ENCODE results near the gene SPATA13.

Gene SPATA13

DNA sequence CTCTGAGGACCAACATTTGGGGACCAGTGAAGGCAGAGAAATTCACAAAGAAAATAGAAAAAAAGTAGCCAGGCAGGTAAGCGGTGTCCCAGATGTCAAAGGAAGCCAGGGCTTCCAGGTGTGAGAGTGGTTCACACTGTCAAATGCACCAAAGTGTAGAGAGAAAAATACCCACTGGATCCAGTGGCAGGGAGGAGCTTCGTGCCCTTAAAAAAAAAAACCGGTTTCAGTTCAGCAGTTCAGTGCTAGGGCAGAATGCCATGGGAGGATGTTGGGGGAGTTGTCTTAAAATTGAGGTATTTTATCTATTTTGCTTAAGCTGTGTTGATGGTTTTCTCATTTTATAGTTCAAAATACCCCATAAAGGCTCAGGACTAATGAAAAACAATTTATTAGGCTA is 101.0 kb downstream of the SPATA13 start:
- H3K36me3 ChIP-seq (ENCODE audit: insufficient read depth, low read length) = peaks cover 4% of the 10 kb centered on the region; the same call in 1 of the 2 replicates
- no peaks in the 10 kb centered on the region for H3K4me1 ChIP-seq (ENCODE audit: insufficient read depth, low read length)
- no peak overlapping the region for H3K9ac ChIP-seq (ENCODE audit: low read depth, low read length)
- H3K9me3 ChIP-seq (ENCODE audit: control insufficient read depth, insufficient read depth, low read length) = no peaks in the 10 kb centered on the region

DNA sequence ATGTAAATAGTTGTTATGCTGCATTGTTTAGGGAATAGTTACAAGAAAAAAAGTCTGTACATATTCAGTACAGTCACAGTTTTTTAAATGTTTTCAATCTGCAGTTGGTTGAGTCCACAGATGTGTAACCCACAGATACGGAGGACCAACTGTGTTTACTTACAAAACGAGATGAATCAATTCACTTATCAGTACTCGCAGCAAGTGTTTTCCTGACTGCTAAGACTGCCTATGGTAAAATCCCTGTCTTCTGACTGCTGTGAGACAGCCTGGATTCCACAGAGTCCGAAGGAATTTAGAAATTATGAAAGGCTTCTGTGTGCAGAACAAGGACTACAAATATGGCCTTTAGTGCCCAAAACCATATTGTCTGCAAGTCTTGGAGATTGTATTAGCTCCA is 103.1 kb downstream of the SPATA13 start:
- H3K9me3 ChIP-seq (ENCODE audit: control insufficient read depth, insufficient read depth, low read length) = no peaks in the 10 kb centered on the region
- H3K9ac ChIP-seq (ENCODE audit: low read depth, low read length) = no peak overlapping the region
- H3K36me3 ChIP-seq (ENCODE audit: insufficient read depth, low read length) = no peaks in the 10 kb centered on the region
- no peaks in the 10 kb centered on the region for H3K4me1 ChIP-seq (ENCODE audit: insufficient read depth, low read length)

DNA sequence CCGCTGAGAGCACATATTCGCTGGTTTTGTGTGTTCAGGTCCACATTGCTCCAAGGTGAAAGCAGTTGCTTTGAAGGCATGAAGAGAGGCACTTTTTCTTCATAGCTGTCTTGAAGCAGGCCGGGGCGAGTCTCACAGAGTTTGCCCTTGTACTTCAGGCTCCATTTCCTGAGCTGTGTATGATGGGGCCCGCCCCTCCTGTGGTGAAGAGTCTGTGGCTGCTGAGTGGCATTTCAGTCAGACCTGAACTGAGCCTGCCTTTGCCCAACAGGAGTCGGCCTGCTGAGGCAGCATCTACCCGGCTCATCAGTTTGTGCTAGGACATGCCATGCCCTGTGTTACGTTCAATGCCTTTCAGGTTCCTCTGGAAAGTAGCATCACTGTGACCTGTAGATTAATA is 104.5 kb downstream of the SPATA13 start:
- H3K36me3 ChIP-seq (ENCODE audit: insufficient read depth, low read length) = no peaks in the 10 kb centered on the region
- no peak overlapping the region for H3K9ac ChIP-seq (ENCODE audit: low read depth, low read length)
- no peaks in the 10 kb centered on the region for H3K4me1 ChIP-seq (ENCODE audit: insufficient read depth, low read length)
- H3K9me3 ChIP-seq (ENCODE audit: control insufficient read depth, insufficient read depth, low read length) = no peaks in the 10 kb centered on the region

DNA sequence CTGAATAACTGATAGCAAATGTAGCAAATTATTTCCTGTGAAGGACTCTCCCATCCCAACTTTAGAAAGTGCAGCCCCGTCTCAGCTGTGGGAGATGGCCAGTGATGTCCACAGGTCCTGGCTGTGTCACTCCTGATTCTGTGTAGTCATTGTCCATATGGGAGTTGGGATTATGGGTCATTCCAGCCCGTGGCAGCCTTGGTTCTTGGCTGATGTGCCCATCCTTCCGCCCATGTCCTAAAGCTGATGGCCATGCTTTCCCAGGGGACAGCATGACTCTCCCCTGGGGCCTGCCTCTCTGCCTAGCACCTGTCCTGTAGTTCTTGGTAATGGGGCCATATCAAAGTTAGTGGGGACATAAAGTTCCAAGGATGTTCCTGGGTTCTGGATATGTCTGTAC is 104.9 kb downstream of the SPATA13 start:
- no peaks in the 10 kb centered on the region for H3K4me1 ChIP-seq (ENCODE audit: insufficient read depth, low read length)
- H3K9ac ChIP-seq (ENCODE audit: low read depth, low read length) = no peak overlapping the region
- H3K36me3 ChIP-seq (ENCODE audit: insufficient read depth, low read length) = no peaks in the 10 kb centered on the region
- H3K9me3 ChIP-seq (ENCODE audit: control insufficient read depth, insufficient read depth, low read length) = no peaks in the 10 kb centered on the region

DNA sequence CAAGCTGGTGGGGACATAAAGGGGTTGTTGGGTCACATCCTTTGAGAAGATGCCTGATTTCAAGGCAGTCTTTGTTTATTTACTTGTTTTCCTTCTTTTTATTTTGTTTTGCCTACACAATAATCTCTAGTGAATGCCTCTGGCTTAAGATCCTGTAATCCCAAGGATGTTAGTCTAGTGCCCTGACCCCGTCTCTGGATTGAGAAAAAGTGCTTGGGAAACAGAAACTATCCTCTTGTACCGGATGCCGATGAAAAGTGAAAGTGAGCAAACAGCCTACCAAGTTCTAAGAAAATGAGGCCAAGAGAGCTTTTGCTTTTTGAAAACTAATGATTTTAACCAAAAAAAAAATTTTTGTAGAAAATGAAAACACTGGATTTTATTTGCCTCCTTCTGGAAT is 106.8 kb downstream of the SPATA13 start:
- H3K9ac ChIP-seq (ENCODE audit: low read depth, low read length) = no peak overlapping the region
- no peaks in the 10 kb centered on the region for H3K4me1 ChIP-seq (ENCODE audit: insufficient read depth, low read length)
- no peaks in the 10 kb centered on the region for H3K36me3 ChIP-seq (ENCODE audit: insufficient read depth, low read length)
- H3K9me3 ChIP-seq (ENCODE audit: control insufficient read depth, insufficient read depth, low read length) = no peaks in the 10 kb centered on the region

DNA sequence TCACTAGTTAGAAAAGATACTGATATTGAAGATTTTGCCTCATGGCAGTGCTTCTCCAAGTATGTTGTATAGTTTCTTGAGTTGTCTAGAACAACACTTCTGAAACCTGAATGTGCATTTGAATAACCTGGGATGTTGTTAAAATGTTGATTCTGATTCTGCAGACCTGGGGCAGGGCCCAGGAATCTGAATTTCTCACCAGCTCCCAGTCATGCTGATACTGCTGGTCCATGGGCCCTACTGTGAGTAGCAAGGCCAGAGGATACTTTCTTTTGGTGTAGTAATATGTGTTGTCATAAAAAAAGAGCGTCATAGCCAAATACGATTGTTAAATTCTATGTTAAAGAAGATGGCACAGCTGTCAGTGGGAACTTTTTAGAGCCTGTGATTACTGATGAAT is 107.3 kb downstream of the SPATA13 start:
- H3K9me3 ChIP-seq (ENCODE audit: control insufficient read depth, insufficient read depth, low read length) = no peaks in the 10 kb centered on the region
- H3K9ac ChIP-seq (ENCODE audit: low read depth, low read length) = no peak overlapping the region
- no peaks in the 10 kb centered on the region for H3K36me3 ChIP-seq (ENCODE audit: insufficient read depth, low read length)
- no peaks in the 10 kb centered on the region for H3K4me1 ChIP-seq (ENCODE audit: insufficient read depth, low read length)

DNA sequence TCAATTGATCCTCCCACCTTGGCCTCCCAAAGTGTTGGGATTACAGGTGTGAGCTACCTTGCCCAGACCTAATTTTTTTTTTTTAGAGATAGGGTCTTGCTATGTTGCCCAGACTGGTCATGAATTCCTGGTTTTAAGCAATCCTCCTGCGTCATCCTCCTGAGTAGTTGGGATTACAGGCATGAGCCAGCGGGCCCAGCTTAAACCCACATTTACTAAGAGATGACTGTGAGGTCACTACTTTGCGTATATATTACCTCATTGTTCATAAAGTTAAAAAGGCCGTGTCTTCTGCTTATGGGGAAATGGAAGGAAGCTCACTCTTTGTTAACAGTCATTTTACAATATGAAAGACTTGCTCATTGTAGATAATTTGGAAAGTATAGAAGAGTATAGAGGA is 109.3 kb downstream of the SPATA13 start:
- no peak overlapping the region for H3K9ac ChIP-seq (ENCODE audit: low read depth, low read length)

DNA sequence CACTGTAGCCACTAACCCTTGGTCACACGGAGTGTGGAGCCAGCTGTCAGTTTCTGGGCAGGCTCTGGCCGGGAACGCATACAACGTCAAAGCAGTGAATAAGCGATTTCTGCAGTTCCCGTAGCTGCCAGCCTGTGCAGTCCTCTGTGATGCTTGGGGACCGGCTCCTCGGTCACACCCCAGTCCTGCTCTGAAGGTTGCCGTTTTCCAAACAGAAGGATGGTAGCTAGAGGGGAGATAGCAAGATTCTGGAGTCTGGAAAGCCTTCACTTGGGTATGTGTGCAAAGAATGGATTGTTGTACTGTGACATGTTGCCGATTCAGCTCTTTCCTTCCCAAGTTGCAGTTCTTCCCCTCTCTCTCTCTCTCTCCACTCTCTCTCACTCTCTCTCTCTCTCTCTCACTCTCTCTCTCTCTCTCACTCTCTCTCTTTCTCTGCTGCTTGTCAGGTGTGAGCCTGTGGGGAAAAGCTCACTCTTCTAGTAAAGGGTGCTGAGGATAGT is 110.2 kb downstream of the SPATA13 start:
- Histone ChIP-seq H3K9ac (ENCODE audit: low read depth, low read length) (no peak overlapping the region), H3K36me3 (ENCODE audit: insufficient read depth, low read length) (no peaks in the 10 kb centered on the region), H3K4me1 (ENCODE audit: insufficient read depth, low read length) (no peaks in the 10 kb centered on the region), H3K9me3 (ENCODE audit: control insufficient read depth, insufficient read depth, low read length) (no peaks in the 10 kb centered on the region)

More for the DNA sequence above, 109.3 kb downstream of the SPATA13 start:
- Histone ChIP-seq H3K4me1 (ENCODE audit: insufficient read depth, low read length) (no peaks in the 10 kb centered on the region), H3K9me3 (ENCODE audit: control insufficient read depth, insufficient read depth, low read length) (no peaks in the 10 kb centered on the region), H3K36me3 (ENCODE audit: insufficient read depth, low read length) (no peaks in the 10 kb centered on the region)

DNA sequence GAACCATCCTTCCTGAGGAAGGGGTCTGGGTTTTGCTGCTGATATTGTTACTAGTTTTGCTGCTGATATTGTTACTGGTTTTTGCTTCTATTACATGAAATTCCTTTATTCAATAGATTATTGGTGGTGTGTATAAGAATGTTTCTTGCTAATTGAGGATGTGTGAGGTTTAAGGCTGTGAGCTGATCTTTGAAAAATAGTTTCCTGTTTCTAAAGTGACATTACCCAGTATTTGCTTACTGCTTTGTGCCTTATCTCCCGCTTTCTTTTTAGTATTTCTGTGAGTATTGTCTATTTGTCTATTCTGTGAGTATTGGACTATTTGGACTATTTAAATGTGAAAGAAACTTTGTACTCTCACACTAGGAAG is 110.7 kb downstream of the SPATA13 start:
- Histone ChIP-seq H3K9ac (ENCODE audit: low read depth, low read length) (no peak overlapping the region), H3K9me3 (ENCODE audit: control insufficient read depth, insufficient read depth, low read length) (no peaks in the 10 kb centered on the region), H3K4me1 (ENCODE audit: insufficient read depth, low read length) (no peaks in the 10 kb centered on the region)

DNA sequence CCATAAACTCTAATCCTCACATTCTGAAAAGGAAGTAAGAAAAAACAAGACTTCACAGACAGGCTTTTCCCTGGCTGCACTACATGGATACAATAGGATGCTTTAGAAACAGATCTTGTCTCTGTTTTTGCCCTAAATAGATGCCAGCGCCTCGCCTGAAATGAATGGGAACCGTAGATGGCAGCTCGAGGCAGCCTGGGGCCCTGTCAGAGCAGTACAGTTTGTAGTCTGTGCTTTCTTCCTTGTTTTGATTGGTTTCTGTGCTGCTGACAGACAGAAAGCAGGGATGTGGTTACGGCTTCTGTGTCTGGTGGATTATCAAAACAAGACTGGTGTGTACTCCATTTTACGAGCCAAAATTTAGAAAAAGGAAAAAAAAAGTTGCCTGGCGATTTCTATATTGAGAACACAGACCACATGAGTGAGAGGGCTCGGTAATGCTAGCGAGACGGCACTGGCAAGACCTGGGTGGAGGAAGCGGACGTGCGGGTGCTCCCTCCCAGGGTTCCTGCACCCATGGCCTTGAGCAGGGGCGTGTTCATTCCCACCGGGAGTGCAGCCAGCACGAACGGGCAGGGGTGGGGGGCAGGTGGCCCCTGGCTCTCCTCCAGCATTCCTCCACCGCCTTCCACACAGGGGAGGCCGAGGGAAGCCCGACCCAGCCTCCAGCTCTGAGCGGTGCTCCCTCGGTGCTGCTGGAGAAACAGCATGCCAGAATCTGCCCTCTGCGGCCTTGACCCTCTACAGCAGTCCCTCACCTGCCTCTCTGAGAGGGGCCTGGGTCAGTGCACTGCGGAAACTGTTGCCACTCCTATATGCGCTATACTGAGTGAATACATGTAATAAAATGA is 111.3 kb downstream of the SPATA13 start:
- H3K9ac ChIP-seq (ENCODE audit: low read depth, low read length) = no peak overlapping the region
- no peaks in the 10 kb centered on the region for H3K9me3 ChIP-seq (ENCODE audit: control insufficient read depth, insufficient read depth, low read length)
- no peaks in the 10 kb centered on the region for H3K4me1 ChIP-seq (ENCODE audit: insufficient read depth, low read length)
- H3K36me3 ChIP-seq (ENCODE audit: insufficient read depth, low read length) = no peaks in the 10 kb centered on the region

More for the DNA sequence above, 110.7 kb downstream of the SPATA13 start:
- no peaks in the 10 kb centered on the region for H3K36me3 ChIP-seq (ENCODE audit: insufficient read depth, low read length)

DNA sequence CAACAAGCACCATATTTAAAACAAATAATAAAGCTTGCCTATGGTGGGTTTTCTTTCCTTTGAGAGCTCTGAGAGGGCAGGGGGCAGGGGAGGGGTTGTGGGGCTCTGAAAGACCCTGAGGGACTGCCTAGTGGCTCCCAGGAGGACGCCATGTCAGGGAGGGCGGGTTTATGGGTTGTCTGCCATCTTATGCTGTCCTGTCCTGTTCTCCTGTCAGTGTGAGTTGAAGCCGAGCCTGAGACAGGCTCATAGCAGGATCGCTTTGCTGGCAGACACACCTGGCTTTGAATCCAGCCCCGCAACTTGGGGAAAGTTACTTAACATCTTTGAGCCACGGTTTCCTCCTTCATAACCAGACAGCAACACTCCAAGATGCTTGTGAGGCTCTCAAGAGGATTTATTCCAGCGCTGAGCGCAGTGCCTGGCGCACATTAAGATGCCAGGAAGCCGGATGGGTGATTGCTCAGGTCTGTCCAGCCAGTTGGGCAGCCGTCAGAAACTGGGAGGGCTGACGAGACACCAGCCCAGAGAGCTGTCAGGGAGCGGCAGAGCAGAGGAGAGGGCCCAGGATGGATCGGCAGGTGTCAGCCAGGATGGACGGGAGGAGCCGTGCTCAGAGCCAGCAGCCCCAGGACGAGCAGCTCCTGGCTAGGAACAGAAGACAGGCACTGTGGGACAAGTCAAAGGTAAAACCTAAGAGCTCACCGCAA is 112.1 kb downstream of the SPATA13 start:
- Histone ChIP-seq H3K36me3 (ENCODE audit: insufficient read depth, low read length) (no peaks in the 10 kb centered on the region), H3K9ac (ENCODE audit: low read depth, low read length) (no peak overlapping the region), H3K9me3 (ENCODE audit: control insufficient read depth, insufficient read depth, low read length) (no peaks in the 10 kb centered on the region), H3K4me1 (ENCODE audit: insufficient read depth, low read length) (no peaks in the 10 kb centered on the region)

DNA sequence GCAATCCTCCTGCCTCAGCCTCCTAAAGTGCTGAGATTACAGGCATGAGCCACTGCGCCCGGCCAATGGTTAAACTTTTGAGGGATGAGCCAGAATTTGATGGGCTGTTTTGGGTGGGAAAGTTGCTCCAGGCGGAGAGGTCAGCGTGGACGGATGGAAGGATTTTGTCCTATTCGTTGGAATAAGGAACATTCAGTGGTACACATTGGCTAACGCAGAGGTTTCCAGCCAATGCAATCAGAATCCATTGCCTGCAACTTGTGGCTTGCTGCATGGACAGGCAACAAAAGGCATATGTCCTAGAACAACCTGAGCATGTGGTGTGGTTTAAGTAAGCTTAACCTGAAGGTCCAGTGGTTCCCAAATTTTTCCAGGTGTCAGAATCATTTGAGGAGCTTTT is 113.4 kb downstream of the SPATA13 start:
- H3K36me3 ChIP-seq (ENCODE audit: insufficient read depth, low read length) = no peaks in the 10 kb centered on the region
- no peak overlapping the region for H3K9ac ChIP-seq (ENCODE audit: low read depth, low read length)

DNA sequence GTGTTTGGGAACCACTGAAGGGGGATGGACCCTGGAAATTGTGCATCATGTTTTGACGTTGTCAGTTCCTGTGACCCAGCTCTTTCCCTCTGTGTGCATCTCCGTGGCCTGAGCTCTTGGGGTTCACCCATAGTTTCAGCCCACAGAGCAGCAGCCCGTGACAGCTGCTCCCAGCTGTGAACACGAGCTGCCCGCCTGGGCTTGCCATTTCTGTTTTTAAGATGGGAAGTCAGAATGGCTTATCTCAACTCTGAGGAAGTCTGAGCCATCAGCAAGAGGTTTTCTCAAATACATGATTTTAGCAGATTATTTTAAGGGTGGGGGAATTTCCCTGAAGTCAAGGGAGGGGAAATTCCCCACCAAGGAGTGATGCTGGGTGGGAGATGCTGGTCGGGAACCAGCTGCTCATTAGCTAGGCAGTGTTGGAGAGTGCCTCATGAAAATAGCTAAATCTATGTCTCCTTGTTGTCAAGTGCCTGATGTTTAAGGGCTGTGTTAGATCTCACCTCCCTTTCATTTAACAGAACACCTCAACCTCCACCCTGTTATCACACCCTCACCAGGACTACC is 114.0 kb downstream of the SPATA13 start:
- Histone ChIP-seq H3K9me3 (ENCODE audit: control insufficient read depth, insufficient read depth, low read length) (no peaks in the 10 kb centered on the region), H3K36me3 (ENCODE audit: insufficient read depth, low read length) (no peaks in the 10 kb centered on the region), H3K9ac (ENCODE audit: low read depth, low read length) (no peak overlapping the region), H3K4me1 (ENCODE audit: insufficient read depth, low read length) (no peaks in the 10 kb centered on the region)

More for the DNA sequence above, 113.4 kb downstream of the SPATA13 start:
- H3K4me1 ChIP-seq (ENCODE audit: insufficient read depth, low read length) = no peaks in the 10 kb centered on the region
- H3K9me3 ChIP-seq (ENCODE audit: control insufficient read depth, insufficient read depth, low read length) = no peaks in the 10 kb centered on the region

DNA sequence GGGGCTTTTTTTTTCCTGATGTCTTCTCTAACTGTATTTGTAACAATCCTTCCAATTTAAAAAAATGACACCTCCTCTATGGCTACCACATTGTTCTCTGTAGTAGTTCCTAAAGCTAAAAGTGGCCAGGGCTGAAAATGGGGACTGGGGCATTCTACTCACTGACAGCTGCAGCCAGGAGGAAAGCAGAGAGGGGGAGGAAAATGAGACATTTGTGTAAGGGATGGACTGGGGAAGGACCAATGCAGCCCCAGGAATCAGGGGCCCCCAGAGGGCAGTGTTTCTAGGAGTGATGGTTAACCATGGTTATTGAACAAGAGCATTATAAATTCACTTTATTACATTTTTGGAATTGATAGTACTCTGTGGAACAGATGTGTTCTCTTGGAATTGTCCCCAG is 114.5 kb downstream of the SPATA13 start:
- no peaks in the 10 kb centered on the region for H3K4me1 ChIP-seq (ENCODE audit: insufficient read depth, low read length)
- no peak overlapping the region for H3K9ac ChIP-seq (ENCODE audit: low read depth, low read length)
- H3K36me3 ChIP-seq (ENCODE audit: insufficient read depth, low read length) = no peaks in the 10 kb centered on the region
- no peaks in the 10 kb centered on the region for H3K9me3 ChIP-seq (ENCODE audit: control insufficient read depth, insufficient read depth, low read length)

DNA sequence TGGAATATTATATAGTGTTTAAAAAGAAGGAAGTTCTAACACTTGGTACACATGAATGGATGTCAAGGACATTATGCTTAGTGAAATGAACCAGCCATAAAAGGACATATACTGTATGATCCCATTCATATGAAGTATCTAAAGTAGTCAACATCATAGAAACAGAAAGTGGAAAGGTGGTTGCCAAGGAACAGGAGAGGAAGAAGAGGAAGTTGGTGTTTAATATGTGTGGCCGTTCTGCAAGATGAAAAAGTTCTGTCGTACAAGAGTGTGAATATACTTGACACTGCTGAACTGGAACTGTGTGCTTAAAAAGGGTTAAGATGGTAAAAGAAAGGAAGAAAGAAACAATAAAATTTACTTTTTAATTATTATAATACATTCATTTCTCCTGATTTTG is 115.8 kb downstream of the SPATA13 start:
- no peaks in the 10 kb centered on the region for H3K4me1 ChIP-seq (ENCODE audit: insufficient read depth, low read length)
- no peaks in the 10 kb centered on the region for H3K36me3 ChIP-seq (ENCODE audit: insufficient read depth, low read length)
- no peak overlapping the region for H3K9ac ChIP-seq (ENCODE audit: low read depth, low read length)
- no peaks in the 10 kb centered on the region for H3K9me3 ChIP-seq (ENCODE audit: control insufficient read depth, insufficient read depth, low read length)
